ENCODE results near the gene MDH2. TPM values are rescaled to one million over a fixed set of nuclear protein-coding genes. Genes with fewer than 3 reads are reported as not detected.
A peak's percentile ranks its signal among the peaks of the same experiment; 100 is the strongest.
"Not testable (repeated sequence)": the region's sequence is repeated elsewhere in the genome, so short reads cannot be mapped to it uniquely, and the experiment has no call there.

The MDH2 gene
- total and polyA plus RNA-seq, 4 donors, result 54.6 to 276 (median 166) TPM

DNA sequence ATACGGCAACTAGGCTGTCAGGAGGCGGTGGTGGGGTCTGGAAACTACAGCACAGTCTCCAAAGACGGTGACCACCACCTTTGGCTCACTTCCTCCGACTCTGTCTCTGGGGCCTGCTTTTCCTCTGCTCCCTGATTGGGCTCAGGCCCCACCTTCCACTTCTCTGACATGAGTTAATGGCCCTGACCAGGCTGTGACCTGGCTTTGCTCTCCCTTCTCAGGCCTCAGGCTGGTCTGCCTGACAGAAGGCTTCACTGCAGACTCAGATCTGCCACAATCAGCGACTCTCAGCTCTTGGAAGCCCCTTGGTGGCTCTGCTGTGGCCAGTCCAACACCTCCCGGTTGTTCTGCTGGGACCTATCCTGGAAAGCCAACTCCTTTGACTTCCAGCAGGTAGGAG lies 7.8 kb upstream of the MDH2 start:
- no peak overlapping the region for H3K4me3 ChIP-seq (ENCODE audit: low read depth, low read length)
- no peak for DNase-seq (ENCODE audit: low read depth in 4 of 6, low spot score in 6 of 6)
- H3K4me1 ChIP-seq (ENCODE audit: control insufficient read depth, insufficient read depth, low read length), result no peaks in the 10 kb centered on the region
- H3K27ac ChIP-seq (ENCODE audit: low read depth, low read length), result no peak overlapping the region
- H3K9me3 ChIP-seq (ENCODE audit: control insufficient read depth, insufficient read depth, low read length), result no peaks in the 10 kb centered on the region
- H3K36me3 ChIP-seq (ENCODE audit: control insufficient read depth, insufficient read depth, low read length), result peaks cover 5% of the 10 kb centered on the region
- H3K27me3 ChIP-seq (ENCODE audit: control insufficient read depth, insufficient read depth, low read length), result no peaks in the 10 kb centered on the region
- 94% methylated on average over 6 of the region's 6 CpGs for WGBS (ENCODE audit: insufficient coverage)

DNA sequence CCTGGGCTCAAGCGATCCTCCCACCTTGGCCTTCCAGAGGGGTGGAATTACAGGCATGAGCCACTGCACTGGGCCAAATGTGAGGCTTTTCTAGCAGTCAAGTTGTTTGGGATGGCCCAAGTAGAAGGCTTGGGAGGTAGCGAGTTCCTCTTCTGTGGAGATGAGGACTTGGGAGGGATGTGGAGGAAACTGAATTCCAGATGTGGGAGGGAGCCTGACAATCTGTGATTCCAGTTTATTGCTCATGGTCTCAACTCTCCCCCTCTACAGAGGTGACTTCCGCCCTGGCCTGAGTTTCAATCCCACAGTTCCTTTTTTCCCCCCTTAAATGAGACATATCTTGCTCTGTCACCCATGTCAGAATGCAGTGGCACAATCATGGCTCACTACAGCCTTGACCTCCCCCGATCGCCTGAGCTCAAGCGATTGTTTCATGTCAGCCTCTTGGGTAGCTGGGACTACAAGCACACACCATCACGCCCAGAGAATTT lies 3.5 kb upstream of the MDH2 start:
- no peaks in the 10 kb centered on the region for H3K27me3 ChIP-seq (ENCODE audit: control insufficient read depth, insufficient read depth, low read length)

GRCh38 chr7:76047305-76047810 lies 548 bp upstream of the MDH2 start:
- Histone ChIP-seq H3K36me3 (ENCODE audit: control insufficient read depth, insufficient read depth, low read length) (peaks cover 14% of the 10 kb centered on the region), H3K9me3 (ENCODE audit: control insufficient read depth, insufficient read depth, low read length) (no peaks in the 10 kb centered on the region), H3K27ac (ENCODE audit: low read depth, low read length) (peak overlapping the region; percentile 80), H3K27me3 (ENCODE audit: control insufficient read depth, insufficient read depth, low read length) (no peaks in the 10 kb centered on the region), H3K4me1 (ENCODE audit: control insufficient read depth, insufficient read depth, low read length) (peaks cover 12% of the 10 kb centered on the region), H3K4me3 (ENCODE audit: low read depth, low read length) (peak overlapping the region; percentile 100)
- DNase-seq (ENCODE audit: low read depth in 4 of 6, low spot score in 6 of 6), result no peak
- 2% methylated on average over 18 of the region's 21 CpGs for WGBS (ENCODE audit: insufficient coverage)

More for the DNA sequence above, 3.5 kb upstream of the MDH2 start:
- no peak for DNase-seq (ENCODE audit: low read depth in 4 of 6, low spot score in 6 of 6)
- WGBS (ENCODE audit: insufficient coverage), result 85% methylated on average over 5 of the region's 7 CpGs
- peaks cover 3% of the 10 kb centered on the region for H3K36me3 ChIP-seq (ENCODE audit: control insufficient read depth, insufficient read depth, low read length)
- peaks cover 12% of the 10 kb centered on the region for H3K4me1 ChIP-seq (ENCODE audit: control insufficient read depth, insufficient read depth, low read length)
- H3K4me3 ChIP-seq (ENCODE audit: low read depth, low read length), result no peak overlapping the region
- no peak overlapping the region for H3K27ac ChIP-seq (ENCODE audit: low read depth, low read length)
- no peaks in the 10 kb centered on the region for H3K9me3 ChIP-seq (ENCODE audit: control insufficient read depth, insufficient read depth, low read length)

DNA sequence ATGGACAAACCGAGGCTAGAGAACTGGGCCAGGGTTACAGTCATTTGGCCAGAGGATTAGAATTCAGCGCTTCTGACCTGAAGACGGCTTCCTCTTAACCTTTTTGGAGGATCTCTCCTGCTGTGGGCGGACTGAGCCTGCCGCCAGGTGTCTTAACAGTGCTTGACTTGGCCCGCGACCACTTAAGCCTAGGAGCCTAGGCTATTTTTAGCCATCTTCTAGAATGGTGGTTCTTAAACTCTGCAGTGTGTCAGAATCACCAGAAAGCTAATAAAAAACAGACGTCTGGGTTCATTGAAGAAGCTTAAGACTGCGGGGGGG lies 722 bp downstream of the MDH2 start:
- Histone ChIP-seq H3K36me3 (ENCODE audit: control insufficient read depth, insufficient read depth, low read length) (peaks cover 21% of the 10 kb centered on the region), H3K4me1 (ENCODE audit: control insufficient read depth, insufficient read depth, low read length) (peaks cover 14% of the 10 kb centered on the region), H3K27me3 (ENCODE audit: control insufficient read depth, insufficient read depth, low read length) (no peaks in the 10 kb centered on the region), H3K9me3 (ENCODE audit: control insufficient read depth, insufficient read depth, low read length) (no peaks in the 10 kb centered on the region), H3K4me3 (ENCODE audit: low read depth, low read length) (peak overlapping the region; percentile 100), H3K27ac (ENCODE audit: low read depth, low read length) (peak overlapping the region; percentile 80)
- peak in 1 of 6 donors; percentile 38 for DNase-seq (ENCODE audit: low read depth in 4 of 6, low spot score in 6 of 6)
- 0% methylated on average over 7 of the region's 9 CpGs for WGBS (ENCODE audit: insufficient coverage)

GRCh38 chr7:76049295-76049694 lies 1.4 kb downstream of the MDH2 start:
- Histone ChIP-seq H3K27me3 (ENCODE audit: control insufficient read depth, insufficient read depth, low read length) (no peaks in the 10 kb centered on the region), H3K4me1 (ENCODE audit: control insufficient read depth, insufficient read depth, low read length) (peaks cover 19% of the 10 kb centered on the region), H3K36me3 (ENCODE audit: control insufficient read depth, insufficient read depth, low read length) (peaks cover 23% of the 10 kb centered on the region), H3K27ac (ENCODE audit: low read depth, low read length) (no peak overlapping the region), H3K9me3 (ENCODE audit: control insufficient read depth, insufficient read depth, low read length) (no peaks in the 10 kb centered on the region), H3K4me3 (ENCODE audit: low read depth, low read length) (no peak overlapping the region)
- 100% methylated on average over 4 of the region's 6 CpGs for WGBS (ENCODE audit: insufficient coverage)
- DNase-seq (ENCODE audit: low read depth in 4 of 6, low spot score in 6 of 6), result no peak

- DNase-seq (ENCODE audit: low read depth in 4 of 6, low spot score in 6 of 6), result no peak
- Histone ChIP-seq H3K9me3 (ENCODE audit: control insufficient read depth, insufficient read depth, low read length) (no peaks in the 10 kb centered on the region), H3K4me3 (ENCODE audit: low read depth, low read length) (no peak overlapping the region), H3K27me3 (ENCODE audit: control insufficient read depth, insufficient read depth, low read length) (no peaks in the 10 kb centered on the region), H3K4me1 (ENCODE audit: control insufficient read depth, insufficient read depth, low read length) (peaks cover 19% of the 10 kb centered on the region), H3K27ac (ENCODE audit: low read depth, low read length) (no peak overlapping the region), H3K36me3 (ENCODE audit: control insufficient read depth, insufficient read depth, low read length) (peaks cover 29% of the 10 kb centered on the region)
- 97% methylated on average over 5 of the region's 5 CpGs for WGBS (ENCODE audit: insufficient coverage)
Observed at GRCh38 chr7:76050545-76050944, 2.6 kb downstream of the MDH2 start.

- Histone ChIP-seq H3K27me3 (ENCODE audit: control insufficient read depth, insufficient read depth, low read length) (no peaks in the 10 kb centered on the region), H3K4me3 (ENCODE audit: low read depth, low read length) (no peak overlapping the region), H3K27ac (ENCODE audit: low read depth, low read length) (no peak overlapping the region), H3K9me3 (ENCODE audit: control insufficient read depth, insufficient read depth, low read length) (no peaks in the 10 kb centered on the region), H3K36me3 (ENCODE audit: control insufficient read depth, insufficient read depth, low read length) (peaks cover 33% of the 10 kb centered on the region), H3K4me1 (ENCODE audit: control insufficient read depth, insufficient read depth, low read length) (peaks cover 15% of the 10 kb centered on the region)
- WGBS (ENCODE audit: insufficient coverage), result no CpG with 5 or more reads among the region's 4 CpGs
- DNase-seq (ENCODE audit: low read depth in 4 of 6, low spot score in 6 of 6), result no peak
Observed at GRCh38 chr7:76051840-76052239, 3.9 kb downstream of the MDH2 start.

GRCh38 chr7:76052681-76053080 lies 4.8 kb downstream of the MDH2 start:
- DNase-seq (ENCODE audit: low read depth in 4 of 6, low spot score in 6 of 6); H3K27me3 ChIP-seq (ENCODE audit: control insufficient read depth, insufficient read depth, low read length); H3K9me3 ChIP-seq (ENCODE audit: control insufficient read depth, insufficient read depth, low read length); H3K27ac ChIP-seq (ENCODE audit: low read depth, low read length); H3K4me3 ChIP-seq (ENCODE audit: low read depth, low read length): not testable (repeated sequence)
- 98% methylated on average over 7 of the region's 8 CpGs for WGBS (ENCODE audit: insufficient coverage)
- H3K36me3 ChIP-seq (ENCODE audit: control insufficient read depth, insufficient read depth, low read length), result peaks cover 41% of the 10 kb centered on the region
- H3K4me1 ChIP-seq (ENCODE audit: control insufficient read depth, insufficient read depth, low read length), result peaks cover 11% of the 10 kb centered on the region

DNA sequence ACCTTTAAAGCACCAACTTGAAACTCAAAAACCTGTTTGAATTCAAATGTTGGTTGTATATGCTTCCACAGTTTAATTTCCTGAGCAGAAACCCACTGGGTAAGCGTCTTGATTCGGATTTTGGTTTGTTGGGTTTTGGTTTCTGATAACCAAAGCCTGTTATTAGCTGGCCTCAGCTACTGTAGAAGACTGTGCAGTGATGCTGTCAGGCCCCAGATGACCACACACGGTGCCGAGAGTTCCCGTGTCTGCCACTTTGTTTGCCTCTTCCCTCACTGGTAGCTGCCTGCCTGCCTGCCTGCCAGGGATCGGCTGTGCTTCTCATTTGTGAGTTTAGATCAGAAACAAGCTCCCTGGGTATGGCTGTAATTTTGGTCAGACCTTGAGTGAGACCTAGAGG lies 5.6 kb downstream of the MDH2 start:
- H3K27me3 ChIP-seq (ENCODE audit: control insufficient read depth, insufficient read depth, low read length), result no peaks in the 10 kb centered on the region
- peaks cover 11% of the 10 kb centered on the region for H3K4me1 ChIP-seq (ENCODE audit: control insufficient read depth, insufficient read depth, low read length)
- H3K9me3 ChIP-seq (ENCODE audit: control insufficient read depth, insufficient read depth, low read length), result no peaks in the 10 kb centered on the region
- H3K27ac ChIP-seq (ENCODE audit: low read depth, low read length), result no peak overlapping the region
- no peak overlapping the region for H3K4me3 ChIP-seq (ENCODE audit: low read depth, low read length)
- DNase-seq (ENCODE audit: low read depth in 4 of 6, low spot score in 6 of 6), result no peak
- H3K36me3 ChIP-seq (ENCODE audit: control insufficient read depth, insufficient read depth, low read length), result peaks cover 49% of the 10 kb centered on the region
- 62% methylated on average over 4 of the region's 6 CpGs for WGBS (ENCODE audit: insufficient coverage)

Data from spinal cord (tissue), 10 donors.